ENCODE results near the gene SLC6A15. TPM values are rescaled to one million over a fixed set of nuclear protein-coding genes. Genes with fewer than 3 reads are reported as not detected.

Gene SLC6A15
- total RNA-seq, 1 donor from 2014 or later: 65.0 TPM

DNA sequence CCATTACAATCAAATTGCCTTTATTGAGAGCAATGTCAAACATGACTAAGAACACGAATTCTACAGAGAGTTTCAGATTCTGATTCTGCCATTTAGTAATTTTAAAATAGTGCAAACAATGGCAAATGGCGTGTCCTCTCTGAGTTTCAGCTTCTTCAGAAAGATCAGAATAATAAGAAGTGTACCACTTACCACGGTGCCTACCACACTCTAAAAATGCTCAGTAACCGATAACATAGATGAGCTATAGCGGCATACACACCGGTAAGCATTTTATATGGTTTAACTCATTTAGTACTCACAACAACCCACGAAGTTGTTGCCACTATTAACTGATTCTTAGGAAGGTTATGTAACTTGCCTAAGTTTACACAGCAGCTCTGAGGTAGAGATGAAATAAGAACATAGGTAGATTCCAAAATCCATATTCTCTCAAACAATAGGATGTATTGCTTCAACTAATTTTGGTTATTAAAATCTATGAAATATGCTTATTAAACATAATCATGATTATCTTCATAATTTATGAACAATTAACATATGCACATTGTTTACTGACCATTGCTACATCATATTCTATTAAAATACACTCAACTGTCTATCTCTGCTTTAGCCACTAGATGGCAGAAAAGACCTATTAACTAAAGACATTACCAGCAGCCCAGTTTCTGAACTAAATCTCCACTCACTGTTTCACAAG lies 38.3 kb downstream of the SLC6A15 start:
- no peak overlapping the region for H3K4me3 ChIP-seq (ENCODE audit: low read depth, low read length)
- TF ChIP-seq, protein P1, sequence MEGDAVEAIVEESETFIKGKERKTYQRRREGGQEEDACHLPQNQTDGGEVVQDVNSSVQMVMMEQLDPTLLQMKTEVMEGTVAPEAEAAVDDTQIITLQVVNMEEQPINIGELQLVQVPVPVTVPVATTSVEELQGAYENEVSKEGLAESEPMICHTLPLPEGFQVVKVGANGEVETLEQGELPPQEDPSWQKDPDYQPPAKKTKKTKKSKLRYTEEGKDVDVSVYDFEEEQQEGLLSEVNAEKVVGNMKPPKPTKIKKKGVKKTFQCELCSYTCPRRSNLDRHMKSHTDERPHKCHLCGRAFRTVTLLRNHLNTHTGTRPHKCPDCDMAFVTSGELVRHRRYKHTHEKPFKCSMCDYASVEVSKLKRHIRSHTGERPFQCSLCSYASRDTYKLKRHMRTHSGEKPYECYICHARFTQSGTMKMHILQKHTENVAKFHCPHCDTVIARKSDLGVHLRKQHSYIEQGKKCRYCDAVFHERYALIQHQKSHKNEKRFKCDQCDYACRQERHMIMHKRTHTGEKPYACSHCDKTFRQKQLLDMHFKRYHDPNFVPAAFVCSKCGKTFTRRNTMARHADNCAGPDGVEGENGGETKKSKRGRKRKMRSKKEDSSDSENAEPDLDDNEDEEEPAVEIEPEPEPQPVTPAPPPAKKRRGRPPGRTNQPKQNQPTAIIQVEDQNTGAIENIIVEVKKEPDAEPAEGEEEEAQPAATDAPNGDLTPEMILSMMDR (IDR thresholded peaks at IDR 0.05; ENCODE audit: insufficient read depth, low read length, severe bottlenecking): peak; percentile 42
- H3K27me3 ChIP-seq (ENCODE audit: control insufficient read depth, insufficient read depth, low read length): no peaks in the 10 kb centered on the region
- FAIRE-seq (no peak), DNase-seq (ENCODE audit: low read depth) (peak; percentile 61)
- H3K36me3 ChIP-seq (ENCODE audit: control insufficient read depth, insufficient read depth, low read length): peaks cover 2% of the 10 kb centered on the region

DNA sequence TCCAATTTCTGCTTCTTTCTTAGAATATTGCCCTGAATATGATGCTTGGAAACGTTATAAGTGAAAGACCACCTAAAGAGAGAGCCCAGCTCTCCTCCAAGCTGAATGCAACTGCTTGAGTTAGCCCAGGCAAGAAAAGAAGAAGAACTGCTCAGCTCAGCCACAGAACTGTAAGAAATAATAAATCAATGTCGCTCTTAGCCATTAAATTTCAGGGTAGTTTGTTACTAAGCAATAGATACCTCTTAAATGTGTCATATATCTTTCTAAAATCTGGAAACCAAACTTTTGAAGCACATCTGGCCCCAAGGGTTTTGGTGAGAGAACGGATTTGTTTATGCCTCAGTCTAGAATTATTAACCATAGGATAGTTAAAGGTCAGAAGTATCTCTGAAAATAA lies 50.4 kb downstream of the SLC6A15 start:
- H3K4me3 ChIP-seq (ENCODE audit: low read depth, low read length): no peak overlapping the region
- H3K36me3 ChIP-seq (ENCODE audit: control insufficient read depth, insufficient read depth, low read length): no peaks in the 10 kb centered on the region
- no peak for FAIRE-seq
- no peaks in the 10 kb centered on the region for H3K27me3 ChIP-seq (ENCODE audit: control insufficient read depth, insufficient read depth, low read length)
- TF ChIP-seq, protein P1 (IDR thresholded peaks at IDR 0.05; ENCODE audit: insufficient read depth, low read length, severe bottlenecking): no peak
- DNase-seq (ENCODE audit: low read depth): no peak

DNA sequence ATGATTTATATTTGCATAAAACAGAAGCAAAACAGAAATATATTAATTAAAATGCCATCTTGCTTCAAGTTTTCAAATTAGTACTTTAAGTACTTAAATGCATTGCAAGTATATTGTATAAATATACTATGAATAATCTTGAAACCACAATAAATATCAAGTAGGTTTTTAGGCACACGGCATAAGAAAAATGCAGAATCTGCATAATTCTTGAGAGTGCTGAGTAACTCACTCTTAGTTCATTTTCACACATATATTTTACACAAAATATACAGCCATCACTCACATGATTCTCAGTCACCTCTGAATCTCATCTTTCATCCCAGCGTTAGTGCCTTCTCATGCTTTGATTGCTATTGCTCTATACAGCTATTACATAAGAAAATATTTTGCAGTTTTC lies 51.9 kb downstream of the SLC6A15 start:
- Histone ChIP-seq H3K27me3 (ENCODE audit: control insufficient read depth, insufficient read depth, low read length) (no peaks in the 10 kb centered on the region), H3K4me3 (ENCODE audit: low read depth, low read length) (no peak overlapping the region), H3K36me3 (ENCODE audit: control insufficient read depth, insufficient read depth, low read length) (no peaks in the 10 kb centered on the region)
- DNase-seq (ENCODE audit: low read depth): no peak
- TF ChIP-seq, protein P1 (IDR thresholded peaks at IDR 0.05; ENCODE audit: insufficient read depth, low read length, severe bottlenecking): no peak
- FAIRE-seq: no peak

DNA sequence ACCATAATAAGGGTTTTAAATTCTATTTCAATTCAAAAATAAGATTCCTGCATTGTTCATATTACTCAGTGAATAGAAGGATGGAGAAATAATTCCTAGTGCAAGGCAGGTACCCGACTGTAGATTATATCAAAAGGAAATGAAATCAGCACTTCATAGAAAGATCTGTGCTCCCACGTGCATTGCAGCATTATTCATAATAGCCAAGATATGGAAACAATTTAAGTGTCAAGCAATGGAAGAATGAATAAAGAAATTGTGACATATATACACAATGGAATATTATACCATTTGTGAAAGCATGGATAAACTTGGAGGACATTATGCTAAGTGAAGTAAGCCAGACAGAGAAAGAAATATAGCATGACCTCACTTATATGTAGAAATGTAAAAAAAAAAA lies 53.8 kb downstream of the SLC6A15 start:
- TF ChIP-seq, protein P1 (IDR thresholded peaks at IDR 0.05; ENCODE audit: insufficient read depth, low read length, severe bottlenecking): no peak
- no peak for FAIRE-seq
- DNase-seq (ENCODE audit: low read depth): no peak
- no peaks in the 10 kb centered on the region for H3K27me3 ChIP-seq (ENCODE audit: control insufficient read depth, insufficient read depth, low read length)
- no peak overlapping the region for H3K4me3 ChIP-seq (ENCODE audit: low read depth, low read length)
- H3K36me3 ChIP-seq (ENCODE audit: control insufficient read depth, insufficient read depth, low read length): no peaks in the 10 kb centered on the region

DNA sequence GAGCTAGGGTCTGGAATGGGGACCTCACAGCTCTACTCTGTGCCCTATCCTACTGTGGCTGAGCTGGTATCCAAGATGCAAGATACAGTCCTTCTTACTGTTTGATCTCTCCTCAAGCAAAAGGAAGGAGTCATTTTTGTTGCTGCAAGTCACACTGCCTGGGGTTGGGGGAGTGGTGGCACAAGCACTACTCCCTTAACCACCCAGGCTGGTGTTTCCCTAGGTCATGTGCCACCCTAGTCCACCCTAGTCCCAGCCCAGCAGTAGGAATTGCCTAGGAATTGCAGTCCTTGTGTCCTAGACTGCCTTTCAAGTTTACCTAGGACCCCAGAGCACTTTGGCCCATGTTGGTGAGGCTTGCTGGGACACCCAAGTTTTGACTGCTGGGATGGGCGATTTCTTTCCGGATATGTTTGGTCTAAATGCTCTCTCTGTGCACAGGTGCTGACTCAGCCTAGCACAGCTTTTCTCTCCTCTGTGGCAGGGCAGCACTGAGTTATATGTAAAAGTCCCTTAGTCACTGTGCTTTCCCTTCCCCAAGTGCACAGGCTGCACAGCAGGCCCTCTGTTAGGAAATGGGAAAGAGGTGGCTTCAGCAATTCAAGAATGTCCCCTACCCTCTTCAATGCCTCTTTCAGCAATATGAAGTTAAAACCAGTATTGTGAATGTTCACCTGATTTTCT lies 54.9 kb downstream of the SLC6A15 start:
- TF ChIP-seq, protein P1 (IDR thresholded peaks at IDR 0.05; ENCODE audit: insufficient read depth, low read length, severe bottlenecking): no peak
- Histone ChIP-seq H3K36me3 (ENCODE audit: control insufficient read depth, insufficient read depth, low read length) (no peaks in the 10 kb centered on the region), H3K27me3 (ENCODE audit: control insufficient read depth, insufficient read depth, low read length) (no peaks in the 10 kb centered on the region), H3K4me3 (ENCODE audit: low read depth, low read length) (no peak overlapping the region)
- DNase-seq (ENCODE audit: low read depth) (peak; percentile 20), FAIRE-seq (no peak)

Measured in bronchial epithelial cell (primary cell).